Left ventricle myocardium inferior (tissue), 1 donor: Measurements from ENCODE around the gene ATF7IP. TPM values are rescaled to one million over a fixed set of nuclear protein-coding genes. Genes with fewer than 3 reads are reported as not detected.
A peak's percentile ranks its signal among the peaks of the same experiment; 100 is the strongest.

ENCODE experiments used
- DNase-seq: peaks from one replicate; pipeline ENCODE4 v3.0.0-alpha.2; 2020
- H3K27ac ChIP-seq: fragments of 200-600 bp; replicated peaks from 2 replicates; pipeline ENCODE4 v1.8.0; 2021
- H3K27me3 ChIP-seq: fragments of 200-600 bp; 2 replicates; pipeline ENCODE4 v1.8.0; 2021; ENCODE audit warnings: low read depth
- H3K36me3 ChIP-seq: fragments of 200-600 bp; 2 replicates; pipeline ENCODE4 v1.8.0; 2021
- H3K4me1 ChIP-seq: fragments of 200-600 bp; 2 replicates; pipeline ENCODE4 v1.8.0; 2021
- H3K4me3 ChIP-seq: fragments of 200-600 bp; 2 replicates; pipeline ENCODE4 v1.8.0; 2021; ENCODE audit warnings: mild to moderate bottlenecking, moderate library complexity
- H3K9me3 ChIP-seq: fragments of 200-600 bp; replicated peaks from 2 replicates; pipeline ENCODE4 v1.8.0; 2021
- intact Hi-C: fragments of 100-400 bp; cut with micrococcal nuclease; formaldehyde crosslinking; loops from one replicate; pipeline ENCODE4 v1.11.0; 2022
- total RNA-seq: library from RNA; stranded (reverse); fragmentation: NEBNext Ultra II Directional; extraction: Animal tissue kit (Norgen Biotek cat#: 25700); gene quantifications from one replicate; pipeline ENCODE4 v1.2.1, GENCODE V29; 2021
- TF ChIP-seq, protein P1 (sequence below): fragments of 200-600 bp; IDR thresholded peaks from 2 replicates; pipeline ENCODE4 v1.8.0; 2021; ENCODE audit warnings: antibody characterized with exemption, mild to moderate bottlenecking, borderline replicate concordance
- donor health status: DM: no; HTN: yes; CAD: no; lungs with severe emphysema.

The ATF7IP gene
- total RNA-seq, 1 donor from 2014 or later = 64.3 TPM

DNA sequence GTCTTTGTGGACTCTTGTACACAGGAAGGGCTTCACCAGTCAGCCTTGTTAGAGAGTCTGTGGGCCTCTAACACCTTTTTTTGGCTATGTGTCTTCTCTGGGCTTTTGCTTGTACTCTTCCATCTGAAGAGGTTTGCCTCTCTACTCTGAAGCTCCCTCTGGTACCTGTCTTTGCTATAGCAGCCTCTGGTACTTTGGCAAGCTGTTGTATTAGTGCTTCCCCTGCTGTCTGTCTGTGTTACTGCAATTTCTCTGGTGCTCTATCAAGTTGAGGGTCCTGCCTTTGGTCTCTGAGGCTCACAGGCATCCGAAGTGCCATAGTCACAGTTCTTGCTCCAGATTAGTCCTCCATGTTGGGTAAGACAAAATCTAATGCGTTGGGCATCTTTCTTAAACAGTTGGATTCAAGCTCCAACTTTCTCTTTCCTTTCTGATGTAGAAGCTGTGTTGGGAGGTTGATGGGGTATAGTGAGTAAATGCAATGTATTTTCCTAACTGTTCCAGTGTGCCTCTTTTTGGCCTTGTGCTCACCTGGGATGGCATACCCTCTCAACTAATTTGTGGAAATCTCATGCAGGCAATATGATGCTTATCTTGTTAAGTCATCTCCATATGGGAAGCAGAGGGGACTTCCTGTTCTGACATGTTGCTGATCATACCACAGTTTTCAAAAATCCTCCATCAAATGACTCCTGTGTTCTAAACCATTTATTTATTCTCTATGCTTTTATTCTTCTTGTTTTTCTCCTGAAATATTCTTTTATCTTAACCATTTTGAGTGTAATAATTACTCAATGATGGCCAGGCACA is 88.8 kb downstream of the ATF7IP start:
- no peak overlapping the region for H3K4me3 ChIP-seq
- TF ChIP-seq, protein P1, sequence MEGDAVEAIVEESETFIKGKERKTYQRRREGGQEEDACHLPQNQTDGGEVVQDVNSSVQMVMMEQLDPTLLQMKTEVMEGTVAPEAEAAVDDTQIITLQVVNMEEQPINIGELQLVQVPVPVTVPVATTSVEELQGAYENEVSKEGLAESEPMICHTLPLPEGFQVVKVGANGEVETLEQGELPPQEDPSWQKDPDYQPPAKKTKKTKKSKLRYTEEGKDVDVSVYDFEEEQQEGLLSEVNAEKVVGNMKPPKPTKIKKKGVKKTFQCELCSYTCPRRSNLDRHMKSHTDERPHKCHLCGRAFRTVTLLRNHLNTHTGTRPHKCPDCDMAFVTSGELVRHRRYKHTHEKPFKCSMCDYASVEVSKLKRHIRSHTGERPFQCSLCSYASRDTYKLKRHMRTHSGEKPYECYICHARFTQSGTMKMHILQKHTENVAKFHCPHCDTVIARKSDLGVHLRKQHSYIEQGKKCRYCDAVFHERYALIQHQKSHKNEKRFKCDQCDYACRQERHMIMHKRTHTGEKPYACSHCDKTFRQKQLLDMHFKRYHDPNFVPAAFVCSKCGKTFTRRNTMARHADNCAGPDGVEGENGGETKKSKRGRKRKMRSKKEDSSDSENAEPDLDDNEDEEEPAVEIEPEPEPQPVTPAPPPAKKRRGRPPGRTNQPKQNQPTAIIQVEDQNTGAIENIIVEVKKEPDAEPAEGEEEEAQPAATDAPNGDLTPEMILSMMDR = peak; percentile 54
- no peaks in the 10 kb centered on the region for H3K9me3 ChIP-seq
- DNase-seq = no peak
- peaks cover 24% of the 10 kb centered on the region for H3K4me1 ChIP-seq
- intact Hi-C loops = no loop called here
- no peaks in the 10 kb centered on the region for H3K27me3 ChIP-seq
- H3K27ac ChIP-seq = no peak overlapping the region
- peaks cover 54% of the 10 kb centered on the region for H3K36me3 ChIP-seq

DNA sequence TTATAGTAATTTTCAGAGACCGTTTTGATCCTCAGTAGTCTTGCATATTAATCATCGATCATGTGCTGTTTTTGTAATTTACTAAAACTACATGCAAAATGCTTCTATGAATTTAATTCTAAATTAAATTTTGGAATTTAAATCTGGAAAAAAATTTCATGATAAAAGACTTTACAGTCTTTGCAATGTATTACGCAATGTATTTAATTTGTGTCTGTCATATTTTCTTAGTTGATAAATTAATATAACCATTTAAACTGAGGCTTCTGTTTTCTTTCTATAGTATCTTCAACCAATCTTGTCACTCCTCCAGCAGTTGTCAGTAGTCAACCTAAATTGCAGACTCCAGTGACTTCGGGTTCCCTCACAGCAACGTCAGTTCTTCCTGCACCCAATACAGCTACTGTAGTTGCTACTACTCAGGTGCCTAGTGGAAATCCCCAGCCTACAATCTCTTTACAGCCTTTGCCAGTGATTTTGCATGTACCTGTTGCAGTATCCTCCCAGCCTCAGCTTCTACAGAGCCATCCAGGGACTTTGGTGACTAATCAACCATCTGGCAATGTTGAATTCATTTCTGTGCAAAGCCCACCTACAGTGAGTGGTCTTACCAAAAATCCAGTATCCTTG is 94.8 kb downstream of the ATF7IP start:
- H3K36me3 ChIP-seq = peaks cover 65% of the 10 kb centered on the region
- TF ChIP-seq, protein P1 = no peak

DNA sequence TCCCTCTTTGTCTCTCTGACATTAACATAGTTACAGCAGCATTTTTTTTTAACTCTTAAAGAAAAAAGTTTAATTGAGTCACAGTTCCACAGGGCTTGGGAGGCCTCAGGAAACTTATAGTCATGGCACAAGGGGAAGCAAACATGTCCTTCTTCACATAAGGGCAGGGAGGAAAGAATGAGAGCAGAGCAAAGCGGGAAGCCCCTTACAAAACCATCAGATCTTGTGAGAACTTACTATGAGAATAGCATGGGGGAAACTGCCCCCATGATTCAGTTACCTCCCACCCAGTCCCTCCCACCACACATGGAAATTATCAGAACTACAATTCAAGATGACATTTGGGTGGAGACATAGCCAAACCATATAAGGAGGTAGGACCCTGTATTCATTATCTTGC is 106.0 kb downstream of the ATF7IP start:
- intact Hi-C loops = no loop called here

More for the DNA sequence above, 94.8 kb downstream of the ATF7IP start:
- Histone ChIP-seq H3K27me3 (no peaks in the 10 kb centered on the region), H3K4me1 (peaks cover 7% of the 10 kb centered on the region), H3K4me3 (no peak overlapping the region), H3K27ac (no peak overlapping the region), H3K9me3 (no peaks in the 10 kb centered on the region)
- DNase-seq = no peak
- intact Hi-C loops = no loop called here

DNA sequence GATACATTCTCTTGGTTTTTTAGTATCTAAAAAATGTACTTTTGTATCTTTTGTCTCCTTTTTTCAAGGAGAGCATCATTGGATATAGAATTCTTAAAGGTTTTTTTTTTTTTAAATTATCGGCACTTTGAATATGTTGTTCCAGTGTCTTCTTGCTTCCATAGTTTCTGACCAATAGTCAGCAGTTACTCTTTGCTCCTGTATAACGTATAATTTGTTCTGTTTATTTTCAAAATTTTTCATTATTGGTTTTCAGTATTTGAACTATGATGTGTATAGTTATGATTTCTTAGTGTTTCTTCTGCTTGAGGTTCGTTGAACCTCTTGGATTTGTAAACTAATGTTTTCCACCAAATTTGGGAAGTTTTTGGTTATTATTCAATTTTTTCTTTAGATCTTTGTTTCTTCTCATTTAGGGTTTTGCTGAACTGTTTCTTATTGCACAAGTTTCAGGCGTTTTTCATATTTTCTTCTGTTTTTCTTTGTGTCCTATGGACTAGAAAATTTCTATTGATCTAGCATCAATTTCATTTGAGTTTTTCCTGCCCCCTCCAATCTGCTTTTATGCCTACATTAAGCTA is 108.3 kb downstream of the ATF7IP start:
- Histone ChIP-seq H3K27ac (no peak overlapping the region), H3K4me1 (no peaks in the 10 kb centered on the region), H3K9me3 (peaks cover 58% of the 10 kb centered on the region), H3K27me3 (no peaks in the 10 kb centered on the region), H3K4me3 (no peak overlapping the region), H3K36me3 (peaks cover 100% of the 10 kb centered on the region)
- TF ChIP-seq, protein P1 = no peak
- no peak for DNase-seq
- intact Hi-C loops = no loop called here

More for the DNA sequence above, 106.0 kb downstream of the ATF7IP start:
- TF ChIP-seq, protein P1 = no peak
- no peaks in the 10 kb centered on the region for H3K4me1 ChIP-seq
- peaks cover 100% of the 10 kb centered on the region for H3K36me3 ChIP-seq
- H3K4me3 ChIP-seq = no peak overlapping the region
- H3K27ac ChIP-seq = no peak overlapping the region
- DNase-seq = no peak
- H3K27me3 ChIP-seq = no peaks in the 10 kb centered on the region
- peaks cover 58% of the 10 kb centered on the region for H3K9me3 ChIP-seq

DNA sequence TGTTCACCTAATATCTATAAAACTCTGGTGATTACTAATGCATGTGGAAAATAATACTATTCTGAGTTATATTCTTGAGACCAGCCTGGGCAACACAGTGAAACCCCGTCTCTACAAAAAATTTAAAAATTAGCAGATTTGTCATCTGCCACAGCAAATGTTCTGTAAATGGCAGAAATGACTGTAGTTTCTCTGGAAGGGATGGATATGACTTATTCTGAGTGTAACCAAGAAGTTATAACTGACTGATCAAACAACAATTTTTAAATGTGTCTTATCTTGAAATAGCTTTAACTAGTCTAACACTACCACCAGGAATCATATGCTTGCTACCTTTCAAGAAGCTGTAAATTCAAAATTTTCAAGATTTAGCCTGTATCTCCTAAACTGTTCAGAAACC is 113.5 kb downstream of the ATF7IP start:
- peaks cover 90% of the 10 kb centered on the region for H3K36me3 ChIP-seq
- H3K27me3 ChIP-seq = no peaks in the 10 kb centered on the region

More for the DNA sequence above, 113.5 kb downstream of the ATF7IP start:
- TF ChIP-seq, protein P1 = no peak
- intact Hi-C loops = no loop called here
- no peak for DNase-seq
- Histone ChIP-seq H3K4me1 (no peaks in the 10 kb centered on the region), H3K9me3 (peaks cover 21% of the 10 kb centered on the region), H3K27ac (no peak overlapping the region), H3K4me3 (no peak overlapping the region)
